ENCODE measurements around the gene ZBTB2.

DNA sequence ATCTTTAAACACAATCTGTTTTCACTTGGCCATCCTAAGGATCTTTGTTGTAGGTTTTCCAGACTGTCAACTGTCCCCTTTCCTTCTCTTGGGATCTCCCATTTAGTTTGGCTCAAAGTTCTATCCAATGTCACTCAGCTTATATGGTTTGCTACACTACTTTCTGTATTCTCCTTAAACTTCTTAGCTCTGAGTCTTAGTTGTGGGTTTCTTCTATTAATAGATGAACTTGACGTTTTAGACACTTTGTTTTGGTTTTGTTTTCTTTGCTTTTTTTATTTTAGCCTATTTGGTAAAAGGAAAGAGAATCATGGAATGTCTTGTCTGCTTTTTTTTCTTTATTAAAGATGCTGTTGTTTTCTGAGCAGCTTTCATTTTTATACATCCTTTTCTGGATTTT lies 49.1 kb upstream of the ZBTB2 start:
- TF ChIP-seq, protein P1, sequence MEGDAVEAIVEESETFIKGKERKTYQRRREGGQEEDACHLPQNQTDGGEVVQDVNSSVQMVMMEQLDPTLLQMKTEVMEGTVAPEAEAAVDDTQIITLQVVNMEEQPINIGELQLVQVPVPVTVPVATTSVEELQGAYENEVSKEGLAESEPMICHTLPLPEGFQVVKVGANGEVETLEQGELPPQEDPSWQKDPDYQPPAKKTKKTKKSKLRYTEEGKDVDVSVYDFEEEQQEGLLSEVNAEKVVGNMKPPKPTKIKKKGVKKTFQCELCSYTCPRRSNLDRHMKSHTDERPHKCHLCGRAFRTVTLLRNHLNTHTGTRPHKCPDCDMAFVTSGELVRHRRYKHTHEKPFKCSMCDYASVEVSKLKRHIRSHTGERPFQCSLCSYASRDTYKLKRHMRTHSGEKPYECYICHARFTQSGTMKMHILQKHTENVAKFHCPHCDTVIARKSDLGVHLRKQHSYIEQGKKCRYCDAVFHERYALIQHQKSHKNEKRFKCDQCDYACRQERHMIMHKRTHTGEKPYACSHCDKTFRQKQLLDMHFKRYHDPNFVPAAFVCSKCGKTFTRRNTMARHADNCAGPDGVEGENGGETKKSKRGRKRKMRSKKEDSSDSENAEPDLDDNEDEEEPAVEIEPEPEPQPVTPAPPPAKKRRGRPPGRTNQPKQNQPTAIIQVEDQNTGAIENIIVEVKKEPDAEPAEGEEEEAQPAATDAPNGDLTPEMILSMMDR (IDR thresholded peaks at IDR 0.05): no peak
- TF ChIP-seq EZH2 (IDR thresholded peaks at IDR 0.05): no peak
- no peak for TF ChIP-seq EZH2phosphoT487 (IDR thresholded peaks at IDR 0.05)

Measured in neural progenitor cell (in vitro differentiated cells).